GM12891 (cell line): ENCODE results near the gene FITM2.

Experiments
- POLR2A ChIP-seq: IDR thresholded peaks from 2 replicates; pipeline ENCODE4 v1.6.1; 2011; ENCODE audit warnings: low read depth, low read length, control low read depth
- POLR2AphosphoS5 ChIP-seq: IDR thresholded peaks from 2 replicates; pipeline ENCODE4 v1.6.1; 2011; ENCODE audit warnings: low read depth, low read length, control low read depth

DNA sequence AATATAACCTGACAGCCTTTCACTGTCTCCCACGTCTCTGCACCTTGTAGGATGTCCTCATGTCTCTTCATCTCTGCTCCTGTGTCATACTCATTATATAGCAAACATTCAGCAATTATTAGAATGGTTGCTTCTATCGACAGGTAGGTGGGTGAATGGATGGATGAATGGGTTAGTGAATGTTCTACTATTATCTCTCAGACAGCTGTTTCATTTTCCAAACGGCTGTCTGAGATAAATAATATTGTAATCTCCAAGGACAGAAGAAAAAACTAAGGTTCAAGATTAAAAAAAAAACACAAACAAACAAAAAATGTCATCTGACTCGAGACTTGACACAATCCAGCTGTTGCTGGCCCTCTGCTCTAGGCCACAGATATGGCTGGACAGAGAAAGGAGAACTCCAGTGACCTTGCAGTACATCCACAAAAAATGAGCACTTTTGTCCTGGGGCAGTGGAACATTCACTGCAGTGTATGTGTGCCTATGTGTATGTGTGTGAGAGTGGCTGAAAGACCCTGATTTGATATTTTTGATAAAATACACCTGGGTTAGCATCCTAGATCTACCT, 46.6 kb upstream of the FITM2 start:
- TF ChIP-seq POLR2AphosphoS5 (no peak), POLR2A (no peak)
